Tibial artery (tissue), 4 donors: ENCODE results near the gene LACTBL1.

ENCODE experiments used
- DNase-seq, 2 donors: peaks; one replicate each; pipeline ENCODE4 v3.0.0-alpha.2; 2019
- H3K27ac ChIP-seq, 2 donors: fragments of 200-600 bp; sonication (generic) in 1 of 2; 1 replicate in 1 of 2; 2 replicates in 1 of 2; pipeline ENCODE4 v1.5.1; 2018 to 2019; ENCODE audit warnings: mild to moderate bottlenecking in 1 of 2
- H3K27me3 ChIP-seq, 2 donors: fragments of 200-600 bp; sonication (generic) in 1 of 2; one replicate each; pipeline versions ENCODE4 v1.5.1 to v1.6.0; 2016 to 2019
- H3K36me3 ChIP-seq, 3 donors: fragments of 200-600 bp; sonication (generic) in 2 of 3; one replicate each; pipeline ENCODE4 v1.5.1; 2016 to 2019; ENCODE audit warnings: mild to moderate bottlenecking in 2 of 3
- H3K4me1 ChIP-seq, 4 donors: fragments of 200-600 bp; sonication (generic) in 2 of 4; 1 replicate in 3 of 4; 2 replicates in 1 of 4; pipeline ENCODE4 v1.5.1; 2016 to 2019
- H3K4me3 ChIP-seq, 2 donors: fragments of 200-600 bp; sonication (generic) in 1 of 2; 1 replicate in 1 of 2; 2 replicates in 1 of 2; pipeline ENCODE4 v1.5.1; 2018 to 2019; ENCODE audit warnings: mild to moderate bottlenecking in 2 of 2
- H3K9me3 ChIP-seq, 3 donors: fragments of 200-600 bp; sonication (generic) in 1 of 3; one replicate each; pipeline ENCODE4 v1.5.1; 2016 to 2019
- intact Hi-C: fragments of 100-400 bp; cut with DNase I; formaldehyde crosslinking; loops from one replicate; pipeline ENCODE4 v1.15.0; 2023; ENCODE audit warnings: low total_unique reads
- TF ChIP-seq, protein P1 (sequence below), 2 experiments: fragments of 200-600 bp in 1 of 2; fragments of 450-650 bp in 1 of 2; IDR thresholded peaks; one replicate each; pipeline ENCODE4 v1.5.1; 2017 to 2019; ENCODE audit warnings: antibody characterized with exemption in 2 of 2, mild to moderate bottlenecking in 1 of 2, moderate library complexity in 1 of 2

LACTBL1 gene

DNA sequence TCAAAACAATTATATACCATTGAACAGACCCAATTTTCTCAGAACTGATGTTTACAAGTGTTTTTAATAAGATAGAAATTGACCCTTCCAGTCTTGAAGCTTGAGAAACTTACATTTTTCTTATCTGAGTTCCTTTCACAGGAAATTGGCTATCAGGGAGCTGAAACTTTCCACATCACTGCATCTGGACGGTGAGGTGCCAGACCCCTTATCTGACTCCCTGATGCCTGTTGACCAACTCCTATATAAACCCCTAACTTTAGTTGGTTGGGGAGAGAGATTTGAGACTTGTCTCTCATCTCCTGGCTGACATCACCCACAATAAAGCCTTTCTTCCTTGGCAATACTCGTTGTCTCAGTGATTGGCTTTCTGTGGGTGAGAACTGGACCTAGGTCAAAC is 31.4 kb downstream of the LACTBL1 start:
- H3K36me3 ChIP-seq, result no peaks in the 10 kb centered on the region
- DNase-seq, result peak in 1 of 2 donors; percentile 2
- H3K4me1 ChIP-seq, result no peaks in the 10 kb centered on the region
- peaks cover 0 to 2% (median 0%) of the 10 kb centered on the region in 3 donors for H3K9me3 ChIP-seq
- TF ChIP-seq, protein P1, sequence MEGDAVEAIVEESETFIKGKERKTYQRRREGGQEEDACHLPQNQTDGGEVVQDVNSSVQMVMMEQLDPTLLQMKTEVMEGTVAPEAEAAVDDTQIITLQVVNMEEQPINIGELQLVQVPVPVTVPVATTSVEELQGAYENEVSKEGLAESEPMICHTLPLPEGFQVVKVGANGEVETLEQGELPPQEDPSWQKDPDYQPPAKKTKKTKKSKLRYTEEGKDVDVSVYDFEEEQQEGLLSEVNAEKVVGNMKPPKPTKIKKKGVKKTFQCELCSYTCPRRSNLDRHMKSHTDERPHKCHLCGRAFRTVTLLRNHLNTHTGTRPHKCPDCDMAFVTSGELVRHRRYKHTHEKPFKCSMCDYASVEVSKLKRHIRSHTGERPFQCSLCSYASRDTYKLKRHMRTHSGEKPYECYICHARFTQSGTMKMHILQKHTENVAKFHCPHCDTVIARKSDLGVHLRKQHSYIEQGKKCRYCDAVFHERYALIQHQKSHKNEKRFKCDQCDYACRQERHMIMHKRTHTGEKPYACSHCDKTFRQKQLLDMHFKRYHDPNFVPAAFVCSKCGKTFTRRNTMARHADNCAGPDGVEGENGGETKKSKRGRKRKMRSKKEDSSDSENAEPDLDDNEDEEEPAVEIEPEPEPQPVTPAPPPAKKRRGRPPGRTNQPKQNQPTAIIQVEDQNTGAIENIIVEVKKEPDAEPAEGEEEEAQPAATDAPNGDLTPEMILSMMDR (IDR thresholded peaks at IDR 0.05), result no peak
- H3K27me3 ChIP-seq, result peaks cover 0 to 35% of the 10 kb centered on the region in 2 donors
- no peak overlapping the region for H3K27ac ChIP-seq
- intact Hi-C loops, result no loop called here
- H3K4me3 ChIP-seq, result no peak overlapping the region

DNA sequence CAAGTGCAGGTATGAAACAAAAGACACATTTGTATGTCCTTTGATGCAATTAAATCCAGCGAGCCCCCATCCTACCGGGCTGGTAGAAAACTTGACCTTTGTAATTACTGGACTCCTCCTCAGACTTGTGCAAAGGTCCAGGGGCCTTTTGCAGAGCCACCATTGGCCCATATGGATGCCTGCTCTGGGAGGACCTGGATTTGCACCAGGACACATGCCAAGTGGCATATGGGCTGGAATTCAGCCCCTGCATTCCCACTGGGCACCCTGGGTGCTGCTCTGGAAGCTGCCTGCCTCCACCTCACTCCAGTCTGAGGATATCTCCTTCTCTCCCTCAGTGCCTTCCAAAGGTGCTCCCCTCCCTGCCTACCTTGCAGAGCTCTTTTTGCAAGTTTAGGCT is 36.0 kb downstream of the LACTBL1 start:
- TF ChIP-seq, protein P1 (IDR thresholded peaks at IDR 0.05), result no peak
- Histone ChIP-seq H3K9me3 (peaks cover 0 to 7% (median 0%) of the 10 kb centered on the region in 3 donors), H3K36me3 (no peaks in the 10 kb centered on the region), H3K27me3 (peaks cover 0 to 5% of the 10 kb centered on the region in 2 donors), H3K4me3 (no peak overlapping the region), H3K4me1 (no peaks in the 10 kb centered on the region), H3K27ac (no peak overlapping the region)
- DNase-seq, result peak in 1 of 2 donors; percentile 29
- intact Hi-C loops, result no loop called here

DNA sequence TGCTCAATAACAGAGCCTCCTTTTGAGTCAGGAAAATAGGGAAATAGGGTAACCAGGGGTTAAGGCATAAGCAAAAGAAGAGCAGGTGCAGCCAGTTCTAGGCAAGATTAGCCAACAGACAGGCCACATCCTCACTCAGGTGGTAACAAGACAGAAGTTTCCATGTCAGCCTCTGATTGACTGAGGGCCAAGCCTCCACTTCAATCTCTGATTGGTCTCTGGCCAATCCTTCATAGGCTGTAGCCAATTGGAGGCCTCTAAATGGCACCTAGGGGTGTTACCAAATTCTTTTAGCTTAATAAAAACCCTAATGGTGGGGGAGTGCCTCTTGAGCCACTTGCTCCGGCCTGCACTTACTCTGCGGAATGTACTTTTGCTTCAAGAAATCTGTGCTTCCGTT is 37.2 kb downstream of the LACTBL1 start:
- DNase-seq, result peak in 1 of 2 donors; percentile 5
- Histone ChIP-seq H3K9me3 (peaks cover 0 to 7% (median 0%) of the 10 kb centered on the region in 3 donors), H3K36me3 (no peaks in the 10 kb centered on the region), H3K4me1 (no peaks in the 10 kb centered on the region), H3K27ac (no peak overlapping the region), H3K27me3 (peaks cover 0 to 14% of the 10 kb centered on the region in 2 donors), H3K4me3 (no peak overlapping the region)
- TF ChIP-seq, protein P1 (IDR thresholded peaks at IDR 0.05), result no peak
- intact Hi-C loops, result no loop called here

DNA sequence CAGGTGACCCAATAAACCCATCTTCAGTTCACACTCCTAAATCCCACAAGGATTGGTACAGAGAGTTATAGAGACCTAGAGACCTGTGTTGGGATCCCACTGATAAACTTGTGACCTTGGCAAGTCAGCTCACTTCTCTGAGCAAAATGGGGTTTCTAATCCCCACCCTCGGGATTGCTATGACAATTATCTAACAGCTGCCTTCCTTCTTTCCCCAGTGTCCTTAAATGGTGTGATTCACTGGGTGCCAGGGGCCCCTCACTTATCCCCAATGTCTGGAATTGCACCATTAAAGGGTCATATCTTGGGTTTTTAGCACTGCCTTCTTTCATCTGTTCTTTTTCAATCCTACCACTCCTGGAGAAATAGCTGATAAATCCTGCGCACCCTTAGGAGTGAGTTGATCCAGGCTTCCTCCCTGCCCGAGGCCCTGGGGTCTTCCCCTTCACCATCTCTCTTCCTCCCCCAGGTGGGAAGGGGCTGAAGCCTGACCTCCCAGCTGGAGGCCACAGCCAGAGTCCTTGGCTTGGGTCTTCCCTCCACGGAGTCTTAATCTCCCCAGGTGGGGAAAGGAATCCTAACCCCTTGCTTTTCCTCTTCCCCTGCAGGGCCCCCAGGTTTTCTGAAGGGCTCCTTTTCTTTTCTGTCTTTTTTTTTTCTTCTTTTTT is 39.7 kb downstream of the LACTBL1 start:
- Histone ChIP-seq H3K4me3 (no peak overlapping the region), H3K27ac (no peak overlapping the region), H3K36me3 (no peaks in the 10 kb centered on the region), H3K4me1 (no peaks in the 10 kb centered on the region), H3K9me3 (peaks cover 0 to 7% (median 0%) of the 10 kb centered on the region in 3 donors), H3K27me3 (peaks cover 0 to 23% of the 10 kb centered on the region in 2 donors)
- TF ChIP-seq, protein P1 (IDR thresholded peaks at IDR 0.05), result no peak
- DNase-seq, result peak in 1 of 2 donors; percentile 13
- intact Hi-C loops, result no loop called here

DNA sequence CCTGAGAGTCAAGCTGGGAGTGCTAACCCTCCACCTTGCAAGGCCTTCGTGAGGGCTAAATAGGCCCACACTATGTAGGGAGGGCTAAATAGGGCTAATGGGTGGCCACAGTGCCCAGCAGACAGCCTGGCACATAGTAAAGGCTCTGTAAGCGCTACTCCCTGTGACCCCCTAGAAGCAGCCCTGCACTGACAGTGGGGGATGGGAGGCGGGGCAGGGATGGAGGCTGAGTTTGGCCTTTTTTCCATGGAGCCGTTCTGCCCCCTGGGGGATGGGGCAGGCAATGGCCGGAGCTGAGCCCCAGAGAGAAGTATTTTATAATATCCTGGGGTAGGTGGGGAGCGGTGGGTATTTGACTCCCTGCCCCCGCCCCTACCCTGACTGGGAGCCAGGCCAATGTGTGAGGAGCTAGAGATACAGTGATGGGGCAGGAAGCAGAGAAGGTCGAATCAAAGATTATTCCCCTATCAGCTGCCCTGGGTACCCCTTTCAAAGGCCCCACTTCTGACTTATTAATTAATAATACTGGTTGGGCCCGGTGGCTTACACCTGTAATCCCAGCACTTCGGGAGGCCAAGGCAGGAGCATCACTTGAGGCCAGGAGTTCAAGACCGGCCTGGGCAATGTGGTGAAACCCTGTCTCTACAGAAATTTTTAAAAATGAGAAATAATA is 42.3 kb downstream of the LACTBL1 start:
- H3K27me3 ChIP-seq, result peaks cover 0 to 37% of the 10 kb centered on the region in 2 donors
- TF ChIP-seq, protein P1 (IDR thresholded peaks at IDR 0.05), result peak; percentile 44 to 56
- peak in 1 of 2 donors; percentile 61 for DNase-seq
- peaks cover 0 to 7% (median 0%) of the 10 kb centered on the region in 3 donors for H3K9me3 ChIP-seq
- no peak overlapping the region for H3K27ac ChIP-seq
- H3K36me3 ChIP-seq, result no peaks in the 10 kb centered on the region
- H3K4me3 ChIP-seq, result no peak overlapping the region
- intact Hi-C loops, result no loop called here
- no peaks in the 10 kb centered on the region for H3K4me1 ChIP-seq
